Measurements from ENCODE around the gene NTF4. TPM values are rescaled to one million over a fixed set of nuclear protein-coding genes. Genes with fewer than 3 reads are reported as not detected.
A peak's percentile ranks its signal among the peaks of the same experiment; 100 is the strongest.
"Not testable (repeated sequence)": the region's sequence is repeated elsewhere in the genome, so short reads cannot be mapped to it uniquely, and the experiment has no call there.

NTF4 gene
- total RNA-seq, 1 donor from 2014 or later, result 1.3 TPM

DNA sequence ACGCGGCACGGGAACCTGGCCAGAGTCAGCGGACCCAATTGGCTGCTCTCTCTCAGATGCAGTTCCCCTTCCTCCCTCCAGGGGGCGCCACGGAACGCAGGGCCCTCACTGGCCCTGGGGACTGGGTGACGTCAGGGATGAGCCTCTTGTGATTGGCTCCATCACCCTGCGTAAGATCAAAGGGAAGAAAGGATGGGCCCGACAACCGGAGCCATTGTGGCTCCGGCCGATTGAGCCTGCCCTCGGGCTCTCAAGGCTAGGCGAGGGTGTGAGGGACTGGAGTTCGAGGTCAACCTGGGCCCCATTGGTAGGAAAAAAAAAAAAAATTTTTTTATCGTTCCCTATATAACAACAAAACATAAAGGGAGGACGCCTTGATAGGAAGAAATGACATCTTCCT is 27.8 kb downstream of the NTF4 start, which contains the start of gene CGB1:
Gene CGB1 (minus strand): TSS at position 81 of the 400 bp plus-strand sequence. CDS start 184 bp downstream, outside the sequence.
- TF ChIP-seq, protein P1, sequence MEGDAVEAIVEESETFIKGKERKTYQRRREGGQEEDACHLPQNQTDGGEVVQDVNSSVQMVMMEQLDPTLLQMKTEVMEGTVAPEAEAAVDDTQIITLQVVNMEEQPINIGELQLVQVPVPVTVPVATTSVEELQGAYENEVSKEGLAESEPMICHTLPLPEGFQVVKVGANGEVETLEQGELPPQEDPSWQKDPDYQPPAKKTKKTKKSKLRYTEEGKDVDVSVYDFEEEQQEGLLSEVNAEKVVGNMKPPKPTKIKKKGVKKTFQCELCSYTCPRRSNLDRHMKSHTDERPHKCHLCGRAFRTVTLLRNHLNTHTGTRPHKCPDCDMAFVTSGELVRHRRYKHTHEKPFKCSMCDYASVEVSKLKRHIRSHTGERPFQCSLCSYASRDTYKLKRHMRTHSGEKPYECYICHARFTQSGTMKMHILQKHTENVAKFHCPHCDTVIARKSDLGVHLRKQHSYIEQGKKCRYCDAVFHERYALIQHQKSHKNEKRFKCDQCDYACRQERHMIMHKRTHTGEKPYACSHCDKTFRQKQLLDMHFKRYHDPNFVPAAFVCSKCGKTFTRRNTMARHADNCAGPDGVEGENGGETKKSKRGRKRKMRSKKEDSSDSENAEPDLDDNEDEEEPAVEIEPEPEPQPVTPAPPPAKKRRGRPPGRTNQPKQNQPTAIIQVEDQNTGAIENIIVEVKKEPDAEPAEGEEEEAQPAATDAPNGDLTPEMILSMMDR (conservative IDR thresholded peaks at IDR 0.05; ENCODE audit: low read depth, low read length), result peak; percentile 53

DNA sequence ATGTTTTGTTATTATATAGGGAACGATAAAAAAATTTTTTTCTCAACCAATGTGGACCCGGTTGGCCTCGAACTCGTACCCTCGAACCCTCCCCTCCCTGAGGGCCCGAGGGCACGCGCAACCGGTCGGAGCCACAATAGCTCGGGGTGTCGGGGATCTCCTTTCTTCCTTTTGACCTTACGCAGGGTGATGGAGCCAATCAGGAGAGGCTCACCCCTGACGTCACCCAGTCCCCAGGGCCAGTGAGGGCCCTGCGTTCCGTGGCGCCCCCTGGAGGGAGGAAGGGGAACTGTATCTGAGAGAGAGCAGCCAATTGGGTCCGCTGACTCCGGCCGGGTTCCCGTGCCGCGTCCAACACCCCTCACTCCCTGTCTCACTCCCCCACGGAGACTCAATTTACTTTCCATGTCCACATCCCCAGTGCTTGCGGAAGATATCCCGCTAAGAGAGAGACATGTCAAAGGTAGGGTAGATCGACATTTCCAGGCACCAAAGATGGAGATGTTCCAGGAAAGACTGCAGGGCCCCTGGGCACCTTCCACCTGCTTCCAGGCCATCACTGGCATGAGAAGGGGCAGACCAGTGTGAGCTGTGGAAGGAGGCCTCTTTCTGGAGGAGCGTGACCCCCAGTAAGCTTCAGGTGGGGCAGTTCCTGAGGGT is 32.8 kb downstream of the NTF4 start, which contains the start of gene CGB2:
Gene CGB2 (plus strand): TSS at position 249 of the 660 bp plus-strand sequence. CDS start 206 bp downstream, at position 455.
- H3K4me3 ChIP-seq (ENCODE audit: low read depth, low read length); DNase-seq (ENCODE audit: low read depth): not testable (repeated sequence)
- TF ChIP-seq, protein P1 (conservative IDR thresholded peaks at IDR 0.05; ENCODE audit: low read depth, low read length), result peak; percentile 45

More for the DNA sequence above, 27.8 kb downstream of the NTF4 start, which contains the start of gene CGB1:
- not testable (repeated sequence) for H3K4me3 ChIP-seq (ENCODE audit: low read depth, low read length); DNase-seq (ENCODE audit: low read depth)

DNA sequence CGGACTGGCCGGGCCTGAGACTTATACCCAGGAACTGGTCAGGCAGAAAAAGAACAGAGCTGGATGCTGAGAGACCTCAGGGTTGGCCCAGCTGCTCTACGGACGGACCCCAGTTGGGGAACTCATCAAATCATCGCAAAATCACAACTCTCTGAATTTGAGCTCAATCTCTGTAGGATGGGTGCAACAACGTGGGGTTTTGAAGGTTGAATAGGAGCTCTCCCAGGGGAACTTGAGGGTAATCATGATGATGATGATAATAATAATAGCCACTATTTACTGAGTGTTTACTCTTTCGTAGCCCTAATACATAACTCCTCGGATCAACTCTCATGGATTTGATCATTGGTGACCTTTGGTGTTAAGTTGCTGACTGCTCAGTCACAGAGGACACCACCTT is 34.3 kb downstream of the NTF4 start:
- DNase-seq (ENCODE audit: low read depth), result not testable (repeated sequence)

DNA sequence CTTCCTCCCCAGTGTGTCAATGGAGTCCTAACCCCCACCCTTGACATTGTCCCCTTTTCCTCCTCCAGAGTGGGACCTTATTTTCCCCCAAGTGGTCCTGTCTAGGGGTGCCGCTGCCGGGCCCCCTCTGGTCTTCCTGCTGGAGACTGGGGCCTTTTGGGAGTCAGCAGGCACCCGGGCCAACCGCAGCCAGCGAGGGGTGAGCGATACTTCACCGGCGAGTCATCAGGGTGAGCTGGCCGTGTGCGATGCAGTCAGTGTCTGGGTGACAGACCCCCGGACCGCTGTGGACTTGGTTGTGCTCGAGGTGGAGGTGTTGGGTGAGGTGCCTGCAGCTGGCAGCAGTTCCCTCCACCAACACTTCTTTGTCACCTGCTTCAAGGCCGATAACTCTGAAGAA is 34.9 kb downstream of the NTF4 start:
- H3K4me3 ChIP-seq (ENCODE audit: low read depth, low read length); DNase-seq (ENCODE audit: low read depth): not testable (repeated sequence)

More for the DNA sequence above, 34.3 kb downstream of the NTF4 start:
- not testable (repeated sequence) for H3K4me3 ChIP-seq (ENCODE audit: low read depth, low read length)

DNA sequence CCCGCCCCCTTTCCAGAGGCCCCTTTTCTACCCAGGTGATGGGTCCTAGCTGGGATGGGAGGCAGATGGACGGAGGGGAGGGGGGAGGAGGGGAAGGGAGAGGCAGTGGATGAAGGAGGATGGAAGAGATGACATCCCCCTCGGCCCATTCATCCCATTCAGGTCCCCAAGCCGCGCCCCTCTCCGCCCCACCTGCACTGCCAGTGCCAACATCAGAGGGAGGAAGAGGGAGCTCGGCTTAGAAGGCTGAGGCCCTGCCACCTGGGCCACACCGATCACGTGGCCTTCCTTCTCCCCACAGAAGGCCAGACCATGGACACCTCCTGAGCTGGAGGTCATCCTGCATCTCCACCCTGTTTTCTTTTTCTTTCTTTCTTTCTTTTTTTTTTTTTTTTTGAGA is 35.9 kb downstream of the NTF4 start:
- DNase-seq (ENCODE audit: low read depth); H3K4me3 ChIP-seq (ENCODE audit: low read depth, low read length): not testable (repeated sequence)

DNA sequence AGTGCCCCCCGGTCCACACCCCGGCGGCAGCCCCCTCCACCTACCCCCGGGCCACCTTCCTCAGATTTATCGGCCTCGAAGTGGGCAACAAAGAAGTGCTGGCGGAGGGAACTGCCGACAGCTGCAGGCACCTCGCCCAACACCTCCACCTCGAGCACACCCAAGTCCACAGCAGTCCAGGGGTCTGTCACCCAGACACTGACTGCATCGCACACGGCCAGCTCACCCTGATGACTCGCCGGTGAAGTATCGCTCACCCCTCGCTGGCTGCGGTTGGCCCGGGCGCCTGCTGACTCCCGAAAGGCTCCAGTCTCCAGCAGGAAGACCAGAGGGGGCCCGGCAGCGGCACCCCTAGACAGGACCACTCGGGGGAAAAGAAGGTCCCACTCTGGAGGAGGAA is 39.0 kb downstream of the NTF4 start:
- DNase-seq (ENCODE audit: low read depth); H3K4me3 ChIP-seq (ENCODE audit: low read depth, low read length): not testable (repeated sequence)

DNA sequence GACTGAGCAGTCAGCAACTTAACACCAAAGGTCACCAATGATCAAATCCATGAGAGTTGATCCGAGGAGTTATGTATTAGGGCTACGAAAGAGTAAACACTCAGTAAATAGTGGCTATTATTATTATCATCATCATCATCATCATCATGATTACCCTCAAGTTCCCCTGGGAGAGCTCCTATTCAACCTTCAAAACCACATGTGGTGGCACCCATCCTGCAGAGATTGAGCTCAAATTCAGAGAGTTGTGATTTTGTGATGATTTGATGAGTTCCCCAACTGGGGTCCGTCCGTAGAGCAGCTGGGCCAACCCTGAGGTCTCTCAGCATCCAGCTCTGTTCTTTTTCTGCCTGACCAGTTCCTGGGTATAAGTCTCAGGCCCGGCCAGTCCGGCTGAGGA is 39.5 kb downstream of the NTF4 start:
- H3K4me3 ChIP-seq (ENCODE audit: low read depth, low read length); DNase-seq (ENCODE audit: low read depth): not testable (repeated sequence)

DNA sequence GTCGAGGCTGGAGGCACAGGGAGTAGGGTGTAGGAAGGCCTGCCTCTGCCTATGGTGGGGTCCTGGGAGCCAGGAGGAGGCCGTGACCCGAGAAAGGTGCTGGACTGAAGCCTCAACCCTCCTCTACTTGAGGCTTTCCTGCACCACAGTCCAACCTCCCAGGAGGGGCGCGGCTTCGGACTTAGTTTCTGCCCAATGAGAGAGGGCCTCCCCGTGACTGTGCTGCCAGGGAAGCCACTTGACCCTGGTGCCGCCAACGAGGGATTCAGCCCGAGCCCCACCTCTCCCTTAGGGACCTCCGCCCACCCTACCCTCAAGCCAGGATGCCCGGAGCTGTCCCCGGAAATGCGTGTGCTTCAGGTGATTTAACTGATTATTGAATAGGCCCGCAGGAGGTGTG is 40.4 kb downstream of the NTF4 start, which contains the start of gene CGB3:
Gene CGB3 (minus strand): TSS at position 101 of the 400 bp plus-strand sequence. CDS start 362 bp downstream, outside the sequence.
- not testable (repeated sequence) for DNase-seq (ENCODE audit: low read depth); H3K4me3 ChIP-seq (ENCODE audit: low read depth, low read length)

DNA sequence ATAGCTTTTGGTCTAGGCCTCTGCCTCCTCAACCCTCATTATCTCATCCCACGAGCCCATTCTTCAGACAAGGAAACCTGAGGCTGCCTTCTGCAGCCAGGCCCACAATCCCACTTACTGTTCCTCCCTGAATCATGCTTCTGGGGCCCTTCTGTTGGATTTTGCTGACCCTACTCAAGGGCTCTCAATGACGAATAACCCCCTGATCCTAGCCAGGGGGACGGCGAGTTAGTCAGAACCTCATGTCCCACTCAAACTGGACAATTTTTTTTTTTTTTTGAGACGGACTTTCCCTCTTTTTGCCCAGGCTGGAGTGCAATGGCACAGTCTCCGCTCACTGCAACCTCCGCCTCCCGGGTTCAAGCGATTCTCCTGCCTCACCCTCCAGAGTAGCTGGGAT is 42.5 kb downstream of the NTF4 start:
- TF ChIP-seq, protein P1 (conservative IDR thresholded peaks at IDR 0.05; ENCODE audit: low read depth, low read length), result no peak
- H3K4me3 ChIP-seq (ENCODE audit: low read depth, low read length), result no peak overlapping the region
- DNase-seq (ENCODE audit: low read depth), result no peak

DNA sequence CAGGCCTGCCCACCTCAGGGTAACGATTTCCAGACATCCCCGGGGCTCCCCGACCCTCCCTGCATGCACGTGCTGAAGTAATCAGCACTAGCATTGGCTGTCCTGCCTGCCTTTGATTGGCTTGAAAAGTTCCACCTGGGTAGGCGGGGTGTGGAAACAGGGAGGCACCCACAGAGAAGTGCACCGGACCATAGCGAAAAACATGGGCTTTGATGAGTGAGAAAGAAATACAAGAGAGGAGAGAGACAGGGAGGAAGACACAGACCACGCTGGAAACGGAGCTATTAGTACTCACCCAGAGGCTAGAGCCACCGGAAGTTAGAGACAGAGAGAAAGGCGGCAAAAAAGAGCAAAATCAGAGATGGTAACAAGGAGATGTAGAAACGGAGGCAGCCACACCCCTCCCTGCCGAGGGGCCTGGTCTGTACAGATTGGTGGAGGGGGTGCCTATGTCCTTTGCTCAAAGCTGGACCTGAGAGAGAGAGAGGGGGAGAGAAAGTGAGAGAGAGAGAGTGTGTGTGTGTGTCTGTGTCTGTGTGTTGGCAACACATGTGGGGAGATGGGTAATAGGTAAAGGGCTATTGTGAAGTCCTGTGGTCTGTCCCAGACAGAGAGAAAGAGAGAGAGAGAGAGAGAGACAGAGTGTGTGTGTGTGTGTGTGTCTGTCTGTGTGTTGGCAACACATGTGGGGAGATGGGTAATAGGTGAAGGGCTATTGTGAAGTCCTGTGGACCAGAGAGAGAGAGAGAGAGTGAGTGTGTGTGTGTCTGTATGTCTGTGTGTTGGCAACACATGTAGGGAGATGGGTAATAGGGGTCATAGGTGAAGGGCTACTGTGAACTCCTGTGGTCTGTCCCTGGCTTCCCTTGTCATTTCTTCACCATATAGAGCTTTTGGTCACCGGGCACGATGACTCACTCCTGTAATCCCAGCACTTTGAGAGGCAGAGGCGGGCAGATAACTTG is 43.4 kb downstream of the NTF4 start:
- DNase-seq (ENCODE audit: low read depth), result no peak
- H3K4me3 ChIP-seq (ENCODE audit: low read depth, low read length), result no peak overlapping the region

More for the DNA sequence above, 43.4 kb downstream of the NTF4 start:
- TF ChIP-seq, protein P1 (conservative IDR thresholded peaks at IDR 0.05; ENCODE audit: low read depth, low read length), result no peak
